Suprapubic skin (tissue), 4 donors: ENCODE measurements around the gene JKAMP.

Source experiments
- EP300 ChIP-seq: sonication (generic); formaldehyde crosslinking; IDR thresholded peaks from one replicate; pipeline ENCODE4 v1.6.1; 2017; ENCODE audit warnings: antibody characterized with exemption
- POLR2A ChIP-seq, 2 donors: fragments of 450-650 bp; IDR thresholded peaks; one replicate each; pipeline ENCODE4 v1.6.1; 2017; ENCODE audit warnings: antibody characterized with exemption in 2 of 2, mild to moderate bottlenecking in 2 of 2, moderate library complexity in 2 of 2
- POLR2AphosphoS5 ChIP-seq, 3 donors: sonication (generic); formaldehyde crosslinking; IDR thresholded peaks; one replicate each; pipeline ENCODE4 v1.6.1; 2017; ENCODE audit warnings: antibody characterized with exemption in 3 of 3
- TF ChIP-seq, protein P1 (sequence below), 2 donors: fragments of 200-600 bp in 1 of 2; fragments of 450-650 bp in 1 of 2; sonication (generic) in 1 of 2; IDR thresholded peaks; one replicate each; pipeline ENCODE4 v1.5.1; 2016 to 2019; ENCODE audit warnings: antibody characterized with exemption in 2 of 2, mild to moderate bottlenecking in 1 of 2, moderate library complexity in 1 of 2

DNA sequence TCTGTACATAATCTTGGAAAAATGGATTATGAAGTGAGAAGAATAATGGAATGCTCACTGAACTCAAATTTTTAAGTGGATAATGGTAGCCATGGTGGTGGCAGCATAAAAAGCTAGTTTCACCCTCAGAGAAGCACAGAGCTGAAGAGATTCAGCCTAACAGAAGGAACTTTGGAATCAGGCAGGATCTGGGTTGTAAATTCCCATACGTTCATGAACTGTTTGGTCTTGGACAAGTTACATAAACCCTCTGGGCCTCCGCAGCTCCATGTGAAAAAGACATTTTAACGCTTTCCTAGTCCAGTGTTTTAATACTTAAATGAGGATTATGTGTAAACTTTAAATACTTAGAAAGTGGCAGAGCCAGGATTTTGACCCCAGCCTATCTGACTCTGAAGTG is 26.6 kb downstream of the JKAMP start:
- no peak for TF ChIP-seq POLR2A (IDR thresholded peaks at IDR 0.05)
- TF ChIP-seq, protein P1, sequence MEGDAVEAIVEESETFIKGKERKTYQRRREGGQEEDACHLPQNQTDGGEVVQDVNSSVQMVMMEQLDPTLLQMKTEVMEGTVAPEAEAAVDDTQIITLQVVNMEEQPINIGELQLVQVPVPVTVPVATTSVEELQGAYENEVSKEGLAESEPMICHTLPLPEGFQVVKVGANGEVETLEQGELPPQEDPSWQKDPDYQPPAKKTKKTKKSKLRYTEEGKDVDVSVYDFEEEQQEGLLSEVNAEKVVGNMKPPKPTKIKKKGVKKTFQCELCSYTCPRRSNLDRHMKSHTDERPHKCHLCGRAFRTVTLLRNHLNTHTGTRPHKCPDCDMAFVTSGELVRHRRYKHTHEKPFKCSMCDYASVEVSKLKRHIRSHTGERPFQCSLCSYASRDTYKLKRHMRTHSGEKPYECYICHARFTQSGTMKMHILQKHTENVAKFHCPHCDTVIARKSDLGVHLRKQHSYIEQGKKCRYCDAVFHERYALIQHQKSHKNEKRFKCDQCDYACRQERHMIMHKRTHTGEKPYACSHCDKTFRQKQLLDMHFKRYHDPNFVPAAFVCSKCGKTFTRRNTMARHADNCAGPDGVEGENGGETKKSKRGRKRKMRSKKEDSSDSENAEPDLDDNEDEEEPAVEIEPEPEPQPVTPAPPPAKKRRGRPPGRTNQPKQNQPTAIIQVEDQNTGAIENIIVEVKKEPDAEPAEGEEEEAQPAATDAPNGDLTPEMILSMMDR (IDR thresholded peaks at IDR 0.05), result no peak
- no peak for TF ChIP-seq POLR2AphosphoS5 (IDR thresholded peaks at IDR 0.05)
- no peak for TF ChIP-seq EP300
